ENCODE data around the gene NPPA.

GRCh38 chr1:11858158-11858557 lies 10.6 kb upstream of the NPPA start:
- TF ChIP-seq CTCF (IDR thresholded peaks at IDR 0.05) (no peak), POLR2A (IDR thresholded peaks at IDR 0.05) (no peak)
